ENCODE measurements around the gene TLCD3B. TPM values are rescaled to one million over a fixed set of nuclear protein-coding genes. Genes with fewer than 3 reads are reported as not detected.

TLCD3B gene
- total RNA-seq, 1 experiment from 2014 or later, result 20.9 TPM

GRCh38 chr16:30024451-30024850, 6.6 kb downstream of the TLCD3B start:
- H2BK15ac ChIP-seq (ENCODE audit: low read depth, low read length), result no peak overlapping the region
- DNase-seq, result no peak
- no peak overlapping the region for H3K9ac ChIP-seq (ENCODE audit: extremely low read depth, insufficient read length, low read length)
- H3K79me1 ChIP-seq (ENCODE audit: insufficient read depth, low read depth, low read length, poor library complexity, severe bottlenecking), result no peaks in the 10 kb centered on the region
- H4K8ac ChIP-seq (replicated peaks; ENCODE audit: insufficient read length, low read depth, low read length), result no peak overlapping the region
- H2AFZ ChIP-seq (ENCODE audit: low read length), result no peak overlapping the region
- peaks cover 6 to 16% (median 10%) of the 10 kb centered on the region in 3 experiments; a peak in 5 of 7 replicates for H3K36me3 Mint-ChIP-seq (ENCODE audit: insufficient read depth in 1 of 3, low read depth in 3 of 3)
- H3K4me1 Mint-ChIP-seq, result peaks cover 8 to 23% of the 10 kb centered on the region in 2 experiments
- no peak overlapping the region for H2BK120ac ChIP-seq (ENCODE audit: low read depth, low read length, poor library complexity, severe bottlenecking)
- no peak overlapping the region for H3K56ac ChIP-seq (ENCODE audit: insufficient read length, low read depth, low read length)
- no peak overlapping the region for H4K5ac ChIP-seq (ENCODE audit: insufficient read length, low read depth, low read length)
- H2AK5ac ChIP-seq (ENCODE audit: insufficient read length, low read length), result no peak overlapping the region
- no peak overlapping the region for H2BK12ac ChIP-seq (ENCODE audit: insufficient read length, low read depth, low read length)
- H3K4me2 ChIP-seq (ENCODE audit: insufficient read depth, insufficient read length, low read length), result no peak overlapping the region
- H3K9me3 Mint-ChIP-seq, result no peaks in the 10 kb centered on the region; a peak in 1 of 5 replicates
- no peaks in the 10 kb centered on the region for H3K79me2 ChIP-seq (ENCODE audit: insufficient read depth, low read length)
- H3K18ac ChIP-seq (ENCODE audit: insufficient read length, low read depth, low read length), result no peak overlapping the region
- no peak overlapping the region for H3K4me3 Mint-ChIP-seq
- WGBS (ENCODE audit: extremely low coverage, insufficient read length, low lambda C conversion rate), result no CpG with 5 or more reads among the region's 16 CpGs
- no peak overlapping the region for H2BK20ac ChIP-seq (ENCODE audit: low read depth, low read length, poor library complexity, severe bottlenecking)
- H3K14ac ChIP-seq (ENCODE audit: insufficient read depth, low read length), result no peak overlapping the region
- H2BK5ac ChIP-seq (ENCODE audit: insufficient read length, low read length), result no peak overlapping the region
- no peak overlapping the region for H3K4ac ChIP-seq (ENCODE audit: low read depth, low read length)
- peaks cover 2% of the 10 kb centered on the region; the same call in 1 of the 2 replicates for H3K4me1 ChIP-seq (ENCODE audit: insufficient read depth, low read length)
- no peaks in the 10 kb centered on the region for H4K20me1 ChIP-seq (ENCODE audit: control insufficient read depth, insufficient read depth, insufficient read length)
- no peak overlapping the region for H3K27ac ChIP-seq (ENCODE audit: insufficient read length, low read depth, low read length)
- peak overlapping the region in 1 of 3 experiments; percentile 85; a peak in 2 of 7 replicates for H3K27ac Mint-ChIP-seq
- H3K27me3 Mint-ChIP-seq (ENCODE audit: low read depth), result no peaks in the 10 kb centered on the region; the same call in 1 of the 2 replicates
- H4K91ac ChIP-seq (ENCODE audit: insufficient read length, low read depth, low read length), result no peak overlapping the region
- no peak overlapping the region for H3T11ph ChIP-seq (ENCODE audit: low read length)
- no peaks in the 10 kb centered on the region for H3K9me3 ChIP-seq (ENCODE audit: control insufficient read depth, low read depth, low read length)
- no peak for TF ChIP-seq CTCF (conservative IDR thresholded peaks at IDR 0.05)
- no peak overlapping the region for H3K23ac ChIP-seq (ENCODE audit: insufficient read length, low read depth, low read length)
- H3K23me2 ChIP-seq (ENCODE audit: insufficient read length, low read depth, low read length, poor library complexity, severe bottlenecking), result peaks cover 7% of the 10 kb centered on the region
- no peaks in the 10 kb centered on the region for H3K27me3 ChIP-seq (ENCODE audit: insufficient read depth, low read length)

Data from H9 (cell line).